NCI-H526 treated with DMSO at 0.1 percent for 48 hours (cell line): ENCODE measurements around the gene ITPKB.
"Not testable (repeated sequence)": the region's sequence is repeated elsewhere in the genome, so short reads cannot be mapped to it uniquely, and the experiment has no call there.

Experiments used
- DNase-seq: peaks from one replicate; lab custom pipeline; 2025; lab: John Stamatoyannopoulos, UW

Gene ITPKB

DNA sequence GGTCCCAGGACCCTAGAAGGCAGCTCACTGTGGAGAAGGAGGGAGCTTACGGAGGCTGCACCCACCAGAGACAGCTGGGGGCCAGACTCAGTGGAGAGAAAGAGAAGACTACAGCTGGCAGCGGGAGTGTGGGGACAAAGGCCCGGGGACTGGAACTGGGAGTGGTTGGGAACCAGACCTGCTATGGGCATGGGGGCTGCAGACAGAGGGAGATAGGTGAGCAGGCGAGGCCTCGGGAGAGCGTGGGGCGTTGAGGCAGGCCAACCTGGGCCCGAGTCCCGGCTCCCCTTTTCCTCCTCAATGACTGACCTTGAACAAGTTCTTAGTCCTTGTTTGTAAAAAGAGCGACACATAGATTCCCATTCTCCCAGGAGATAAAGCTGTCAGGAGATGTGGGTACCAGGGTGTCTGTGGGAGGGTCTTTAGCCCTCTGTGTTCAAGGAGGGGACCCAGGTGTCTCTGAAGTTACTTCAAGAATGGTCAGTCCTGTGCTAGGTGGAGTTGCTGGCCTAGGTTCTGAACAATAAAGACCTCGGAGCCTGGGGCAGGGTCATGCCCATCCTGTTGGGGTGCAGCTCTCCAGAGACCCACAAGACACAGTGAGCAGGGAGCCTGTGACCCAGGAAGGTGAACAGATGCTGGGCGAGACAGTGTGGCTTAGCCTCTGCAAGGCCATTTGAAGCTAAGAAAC lies 87.9 kb downstream of the ITPKB start:
- DNase-seq = no peak

DNA sequence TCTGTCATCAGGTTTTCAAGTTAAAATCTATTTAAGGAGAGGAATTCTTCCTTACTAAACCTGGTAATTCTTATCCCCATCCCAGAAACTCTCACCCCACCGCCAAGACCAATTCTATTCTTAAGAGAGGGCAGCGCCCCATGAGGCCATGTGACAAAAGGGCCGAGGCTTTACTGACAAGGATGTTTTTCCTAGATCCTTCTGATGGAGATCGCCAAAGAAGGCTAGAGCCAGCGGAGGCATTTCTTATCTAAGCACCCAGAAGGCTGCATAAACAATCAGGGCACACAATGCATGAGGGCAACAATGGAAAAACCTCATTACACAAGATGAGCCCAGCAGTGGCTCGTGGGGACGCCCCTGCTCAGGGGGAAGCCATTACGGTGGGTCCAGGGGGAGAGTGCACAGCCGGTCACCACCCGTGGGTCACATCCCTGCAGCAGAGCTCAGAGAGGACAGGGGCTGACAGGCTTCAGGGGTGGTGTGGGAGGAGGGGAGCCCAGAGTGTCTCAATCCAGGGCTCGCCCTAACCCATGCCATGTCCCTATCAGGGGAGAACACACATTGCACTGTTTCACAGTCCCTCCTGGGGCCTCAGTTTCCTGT lies 88.7 kb downstream of the ITPKB start:
- no peak for DNase-seq

DNA sequence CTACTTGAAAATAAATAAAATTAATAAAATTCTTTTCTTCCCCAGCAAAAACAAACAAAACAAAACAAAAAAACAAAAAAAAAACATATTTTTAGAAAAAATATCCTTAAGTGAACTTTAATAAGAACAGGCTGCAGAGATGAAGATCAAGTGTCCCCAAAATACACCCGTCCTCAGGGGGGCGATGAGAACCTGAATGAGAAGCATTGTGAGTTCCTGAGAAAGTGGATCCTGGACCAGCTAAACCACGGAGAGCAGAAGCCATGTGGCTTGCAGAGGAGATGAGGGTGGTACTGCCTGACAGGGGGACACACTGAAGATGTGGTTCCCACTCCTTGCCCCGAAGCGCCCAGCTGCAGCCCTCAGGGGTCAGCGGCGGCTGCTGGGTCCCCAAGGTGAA lies 89.3 kb downstream of the ITPKB start:
- DNase-seq = no peak

GRCh38 chr1:226649244-226649643 lies 89.8 kb downstream of the ITPKB start:
- DNase-seq = no peak

- no peak for DNase-seq
These were observed 90.7 kb downstream of the ITPKB start for GRCh38 chr1:226648421-226648820.

DNA sequence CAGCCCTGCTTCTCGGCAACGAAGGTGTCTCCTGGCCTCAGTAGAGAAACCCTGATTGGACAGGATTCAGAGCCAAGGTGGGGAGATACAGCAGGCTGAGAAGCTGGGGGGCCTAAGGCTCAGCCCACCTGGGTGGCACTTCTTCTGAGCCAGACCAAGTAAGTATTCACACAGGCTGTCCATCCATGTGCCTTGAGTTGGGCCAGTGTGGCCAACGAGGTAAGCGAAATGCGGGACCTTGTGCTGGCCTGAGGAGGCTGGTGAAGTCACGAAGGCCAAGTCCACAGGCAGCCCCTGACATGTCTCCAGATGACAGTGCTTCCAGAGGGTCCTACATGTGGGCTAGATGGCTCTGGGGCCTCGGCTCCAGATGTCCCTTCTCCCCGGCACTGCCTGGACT lies 91.4 kb downstream of the ITPKB start:
- DNase-seq = no peak

DNA sequence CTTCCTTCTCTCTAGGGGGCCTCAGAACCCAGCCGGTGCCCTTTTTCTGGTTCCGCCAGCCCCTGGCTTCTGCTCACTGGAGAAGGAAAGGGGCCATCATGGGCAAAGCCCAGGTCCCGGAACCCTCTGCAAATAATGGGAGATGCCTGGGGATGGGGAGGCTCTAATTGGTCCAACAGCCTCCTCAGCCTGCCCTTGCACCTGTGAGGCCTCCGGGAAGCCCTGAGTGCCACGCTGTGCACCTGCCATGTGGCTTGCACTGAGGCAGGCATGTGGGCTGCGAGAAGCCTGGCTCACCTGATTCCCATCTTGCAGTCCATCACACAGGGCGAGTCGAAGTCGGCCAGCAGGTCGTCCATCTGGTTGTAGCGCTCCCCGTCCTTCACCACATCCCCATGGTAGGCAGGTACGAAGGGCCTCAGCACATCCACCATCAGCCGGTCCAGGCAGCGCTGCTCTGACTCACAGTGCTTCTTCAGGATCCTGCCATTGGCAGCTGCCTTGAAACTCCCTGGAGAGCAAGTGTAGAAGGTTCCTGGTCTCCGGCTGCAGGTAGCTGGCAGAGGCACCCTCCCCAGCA lies 92.1 kb downstream of the ITPKB start:
- no peak for DNase-seq

DNA sequence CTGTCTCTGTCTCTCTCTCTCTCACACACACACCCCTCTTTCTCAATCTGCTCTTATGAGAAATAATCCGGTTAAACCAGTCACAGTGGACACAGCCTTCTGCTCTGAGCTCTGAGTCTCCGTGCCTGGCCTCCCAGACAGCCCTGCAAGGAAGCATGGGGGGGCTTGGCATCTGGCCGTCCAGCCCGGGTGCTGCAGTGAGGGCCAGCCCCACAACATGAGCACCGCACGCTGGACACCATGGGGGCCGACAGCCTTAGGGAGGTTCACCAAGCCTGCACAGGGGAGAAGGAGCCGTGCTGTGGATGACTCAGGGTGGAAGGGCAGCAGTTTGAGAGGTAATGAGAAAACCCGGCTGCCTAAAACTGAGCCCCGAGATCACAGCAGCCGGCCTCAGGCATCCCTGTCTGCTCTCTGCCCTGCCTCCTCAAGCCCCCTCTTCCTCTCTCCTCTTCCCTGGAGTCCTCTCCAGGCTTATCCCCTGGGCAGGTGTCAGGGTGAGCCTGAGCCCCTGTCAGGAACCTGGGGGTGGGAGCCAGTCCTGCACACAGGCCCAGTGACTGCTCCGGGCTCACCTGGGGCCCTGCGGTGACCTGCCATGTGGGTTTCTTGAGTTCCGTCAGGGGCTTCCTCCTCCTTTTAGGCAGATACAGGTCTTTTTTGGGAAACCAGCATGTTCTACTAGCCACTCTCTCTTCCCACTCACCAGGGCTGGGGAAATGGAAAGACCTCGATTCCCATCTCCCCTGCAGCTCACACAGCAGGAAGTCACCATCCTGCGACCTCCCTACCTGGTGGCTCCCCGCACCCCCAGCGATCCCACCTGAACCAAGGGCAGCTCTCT lies 92.8 kb downstream of the ITPKB start:
- DNase-seq = no peak

- DNase-seq = no peak
These were observed 93.7 kb downstream of the ITPKB start for GRCh38 chr1:226645279-226645976.

GRCh38 chr1:226644541-226645176 lies 94.4 kb downstream of the ITPKB start:
- DNase-seq = no peak

DNA sequence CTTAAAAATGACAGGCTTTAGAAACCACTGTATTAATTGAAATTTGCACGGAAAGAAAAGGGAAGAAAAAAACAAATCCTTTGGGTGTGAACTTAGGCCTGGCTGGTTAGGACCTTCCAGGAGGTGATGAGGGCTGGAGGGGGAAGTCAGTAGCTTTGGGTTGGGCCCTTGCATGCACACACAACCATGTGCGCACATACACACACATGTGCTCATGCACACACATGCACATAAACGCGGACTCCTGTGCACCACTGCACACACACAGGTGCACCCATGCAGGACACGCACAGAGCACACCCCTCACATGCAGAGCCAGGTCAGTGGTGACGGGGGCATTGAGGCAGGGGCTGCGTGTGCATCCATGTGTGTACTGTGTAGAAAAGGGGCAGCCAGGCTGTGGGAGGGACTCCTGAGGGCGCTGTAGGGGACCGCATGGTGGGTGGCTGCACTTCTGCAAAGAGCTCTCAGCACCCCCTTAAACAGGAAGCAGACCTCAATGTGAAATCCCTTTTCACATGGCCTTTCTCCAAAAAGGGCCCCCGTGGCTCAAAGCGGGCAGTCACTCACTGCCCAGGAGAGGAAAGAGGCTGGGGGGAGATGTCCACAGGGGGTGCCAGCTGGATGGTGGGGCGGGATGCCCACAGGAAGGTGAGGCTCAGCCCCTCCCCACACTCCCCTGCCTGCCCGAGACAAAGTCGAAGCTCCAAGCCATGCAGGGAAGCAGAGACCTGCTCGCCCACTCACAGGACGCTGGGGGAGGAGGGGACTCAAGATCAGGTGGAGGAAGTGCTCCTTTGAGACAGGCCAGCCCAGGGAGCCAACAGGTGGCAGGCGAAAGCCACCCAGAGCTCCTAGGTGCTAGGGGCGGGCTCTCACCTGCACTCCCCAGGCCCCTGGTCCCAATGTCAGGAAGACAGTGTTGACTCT lies 95.2 kb downstream of the ITPKB start:
- no peak for DNase-seq

GRCh38 chr1:226643177-226643576 lies 95.9 kb downstream of the ITPKB start:
- DNase-seq = no peak

GRCh38 chr1:226642421-226642820 lies 96.7 kb downstream of the ITPKB start:
- DNase-seq = no peak

- DNase-seq = no peak
These were observed 97.3 kb downstream of the ITPKB start for GRCh38 chr1:226641671-226642231.

GRCh38 chr1:226640321-226641136 lies 98.6 kb downstream of the ITPKB start:
- DNase-seq = peak; percentile 5

- DNase-seq = no peak
These were observed 99.4 kb downstream of the ITPKB start for GRCh38 chr1:226639631-226640061.

DNA sequence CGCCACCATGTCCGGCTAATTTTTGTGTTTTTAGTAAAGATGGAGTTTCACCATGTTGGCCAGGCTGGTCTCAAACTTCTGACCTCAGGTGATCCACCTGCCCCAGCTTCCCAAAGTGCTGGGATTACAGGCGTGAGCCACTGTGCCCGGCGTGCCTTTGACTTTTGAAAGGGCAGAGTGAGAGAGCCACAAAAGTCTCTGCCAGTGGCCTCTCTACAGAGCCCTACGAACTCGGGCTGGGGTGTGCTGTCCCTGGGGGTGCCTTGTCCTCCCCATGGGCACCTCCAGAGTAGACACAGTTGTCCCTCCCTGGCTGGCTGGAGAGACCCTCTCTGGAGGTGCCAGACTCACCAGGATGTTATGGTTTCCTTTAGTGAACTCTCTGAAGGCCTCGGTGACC lies 99.9 kb downstream of the ITPKB start:
- not testable (repeated sequence) for DNase-seq

GRCh38 chr1:226638608-226639007 lies 100.5 kb downstream of the ITPKB start:
- DNase-seq = no peak

GRCh38 chr1:226638001-226638601 lies 101.0 kb downstream of the ITPKB start:
- no peak for DNase-seq
